ENCODE data around the gene CHSY3. TPM values are rescaled to one million over a fixed set of nuclear protein-coding genes. Genes with fewer than 3 reads are reported as not detected.

Gene CHSY3
- total and polyA plus RNA-seq, 7 donors, result 0.33 to 2.9 (median 0.67) TPM

- intact Hi-C loops (cut with DNase I), result no loop called here
- no peak overlapping the region for H3K27ac ChIP-seq
- no peak overlapping the region for H3K4me3 ChIP-seq
- H3K27me3 ChIP-seq (ENCODE audit: insufficient read depth in 3 of 3, low read length in 2 of 3), result no peaks in the 10 kb centered on the region
- no peak for TF ChIP-seq CTCF (IDR thresholded peaks at IDR 0.05)
- WGBS, 3 donors, result 14 to 31% (median 26%) methylated on average over 1 of the region's 1 CpG
- ATAC-seq (no peak), DNase-seq (no peak)
- no peaks in the 10 kb centered on the region for H3K36me3 ChIP-seq (ENCODE audit: insufficient read depth in 1 of 2, low read depth in 1 of 2)
- no peaks in the 10 kb centered on the region for H3K4me1 ChIP-seq
- H3K9me3 ChIP-seq, result no peaks in the 10 kb centered on the region
Observed at GRCh38 chr5:130166839-130167490, 262.7 kb downstream of the CHSY3 start.

DNA sequence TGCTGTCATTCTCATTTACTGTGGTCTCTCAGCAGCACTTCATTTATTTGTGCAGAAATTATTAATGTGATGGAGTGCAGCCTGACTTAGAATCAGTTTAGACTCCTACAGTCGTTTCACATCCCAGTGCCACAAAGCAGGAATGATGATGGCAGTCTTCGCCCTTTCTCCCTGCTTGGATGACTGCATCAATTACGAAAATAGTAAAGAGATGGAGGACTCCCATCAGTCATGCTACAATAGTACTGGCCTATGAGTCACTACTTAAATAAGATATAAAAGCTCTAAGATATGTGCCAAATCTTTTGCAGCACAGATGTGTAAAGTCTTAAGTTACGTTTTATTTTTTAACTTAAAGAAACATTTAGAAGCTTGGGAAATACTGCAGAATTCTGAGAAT, 263.9 kb downstream of the CHSY3 start:
- intact Hi-C loops (cut with DNase I), result no loop called here
- DNase-seq (no peak), ATAC-seq (no peak)
- Histone ChIP-seq H3K27ac (no peak overlapping the region), H3K4me1 (no peaks in the 10 kb centered on the region), H3K9me3 (no peaks in the 10 kb centered on the region), H3K36me3 (ENCODE audit: insufficient read depth in 1 of 2, low read depth in 1 of 2) (no peaks in the 10 kb centered on the region), H3K4me3 (no peak overlapping the region), H3K27me3 (ENCODE audit: insufficient read depth in 3 of 3, low read length in 2 of 3) (no peaks in the 10 kb centered on the region)
- 51 to 58% (median 56%) methylated on average over 4 of the region's 4 CpGs for WGBS, 3 donors
- TF ChIP-seq CTCF (IDR thresholded peaks at IDR 0.05), result no peak

DNA sequence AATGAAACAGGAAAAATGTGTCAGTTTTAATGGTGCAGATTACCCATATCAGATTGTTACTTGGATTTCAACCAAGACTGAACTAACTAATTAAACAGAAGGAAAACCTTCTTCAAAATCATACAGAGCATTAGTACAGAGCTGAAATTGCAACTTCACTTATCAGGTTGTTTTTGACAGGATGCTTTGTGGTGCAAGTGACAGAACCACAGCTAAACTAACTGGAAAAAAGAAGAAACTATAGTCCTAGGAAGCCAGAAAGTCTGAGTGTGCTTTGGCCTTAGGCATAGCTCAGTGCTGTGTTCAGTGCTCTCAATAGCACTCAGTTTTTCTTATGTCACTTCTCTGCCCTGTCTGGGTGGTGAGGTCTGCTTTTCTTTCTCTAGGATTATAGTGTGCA, 267.4 kb downstream of the CHSY3 start:
- no peak for ATAC-seq
- Histone ChIP-seq H3K9me3 (peaks cover 8% of the 10 kb centered on the region), H3K4me1 (no peaks in the 10 kb centered on the region), H3K36me3 (ENCODE audit: insufficient read depth in 1 of 2, low read depth in 1 of 2) (no peaks in the 10 kb centered on the region), H3K4me3 (no peak overlapping the region), H3K27ac (no peak overlapping the region), H3K27me3 (ENCODE audit: insufficient read depth in 3 of 3, low read length in 2 of 3) (no peaks in the 10 kb centered on the region)
- no peak for TF ChIP-seq CTCF (IDR thresholded peaks at IDR 0.05)
- intact Hi-C loops (cut with DNase I), result no loop called here
- DNase-seq, result no peak

DNA sequence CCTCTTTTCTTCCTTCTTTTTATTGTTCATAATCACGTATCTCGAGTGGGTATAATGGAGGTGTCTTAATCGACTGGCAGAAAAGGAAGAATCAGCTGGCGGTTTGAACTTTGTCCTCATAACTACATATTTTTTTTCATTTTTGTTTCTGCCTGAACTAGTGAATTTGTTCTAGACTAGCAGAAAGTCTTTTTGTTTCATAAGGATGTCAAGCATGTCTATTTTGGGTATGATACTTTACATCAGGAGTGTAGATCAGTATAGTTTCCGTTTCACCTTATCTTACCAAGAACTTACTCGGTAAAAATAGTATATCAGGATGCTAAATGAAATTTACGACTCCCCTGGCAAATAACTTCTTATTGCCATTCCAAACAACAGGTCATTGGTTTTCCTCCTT, 278.9 kb downstream of the CHSY3 start:
- no peak for ATAC-seq

More for the DNA sequence above, 278.9 kb downstream of the CHSY3 start:
- TF ChIP-seq CTCF (IDR thresholded peaks at IDR 0.05), result no peak
- H3K36me3 ChIP-seq (ENCODE audit: insufficient read depth in 1 of 2, low read depth in 1 of 2), result no peaks in the 10 kb centered on the region
- WGBS, 3 donors, result 88 to 90% (median 90%) methylated on average over 7 of the region's 7 CpGs
- H3K9me3 ChIP-seq, result no peaks in the 10 kb centered on the region
- H3K27me3 ChIP-seq (ENCODE audit: insufficient read depth in 3 of 3, low read length in 2 of 3), result no peaks in the 10 kb centered on the region
- H3K4me3 ChIP-seq, result no peak overlapping the region
- H3K4me1 ChIP-seq, result no peaks in the 10 kb centered on the region
- H3K27ac ChIP-seq, result no peak overlapping the region
- DNase-seq, result no peak
- intact Hi-C loops (cut with DNase I), result no loop called here
